HepG2 (cell line): ENCODE results near the gene LURAP1L. TPM values are rescaled to one million over a fixed set of nuclear protein-coding genes. Genes with fewer than 3 reads are reported as not detected.

ENCODE experiments used
- ATAC-seq: fragments of 200-7000 bp; cut with Tn5 transposase; 3 replicates; pipeline ENCODE4 v1.9.1; 2020; ENCODE audit warnings: mild to moderate bottlenecking, moderate library complexity
- BruUV-seq: library from RNA; stranded (reverse); fragments of 400-500 nt; replicated peaks from 2 replicates; lab custom pipeline; 2021; lab: Mats Ljungman, UMichigan
- CTCF ChIA-PET: fragments of 300-600 bp; formaldehyde crosslinking; extraction: SDS; loops from one replicate; lab custom pipeline; 2021; ENCODE audit warnings: low total read pairs, inconsistent platforms, low intra/inter-chr PET ratio; lab: Yijun Ruan, JAX
- POLR2A ChIA-PET: fragments of 350-600 bp; sonication (Branson Sonifier 250); formaldehyde crosslinking; loops from one replicate; lab custom pipeline; 2020; ENCODE audit warnings: antibody characterized with exemption, inconsistent platforms; lab: Yijun Ruan, JAX
- DNase-seq: peaks from one replicate; pipeline ENCODE4 v3.0.0-alpha.2; 2015; ENCODE audit warnings: low spot score
- FAIRE-seq: peaks from 3 replicates; lab custom pipeline; 2011; peaks lifted over from hg19 to GRCh38; lab: Jason Lieb, UNC
- H2AFZ ChIP-seq: one replicate; pipeline ENCODE4 v1.6.1; 2011; ENCODE audit warnings: low read length, inconsistent platforms
- H3K27ac ChIP-seq: fragments of 300-600 bp; 3 replicates; pipeline ENCODE4 v1.8.0; 2011; ENCODE audit warnings: mixed run types, mild to moderate bottlenecking, mixed read lengths, low read length, inconsistent platforms; ENCODE audit not compliant: insufficient read depth; ENCODE audit errors: extremely low read length
- H3K27me3 ChIP-seq, 2 experiments: fragments of 200-600 bp in 1 of 2; 2 replicates in 1 of 2; 3 replicates in 1 of 2; pipeline versions ENCODE4 v1.6.0 to v1.8.0; 2011; ENCODE audit warnings: low read length in 2 of 2, mild to moderate bottlenecking in 2 of 2, moderate library complexity in 2 of 2, inconsistent platforms in 1 of 2; ENCODE audit not compliant: insufficient read depth in 2 of 2, control insufficient read depth in 1 of 2
- H3K36me3 ChIP-seq, 2 experiments: fragments of 200-600 bp in 1 of 2; replicated peaks in 1 of 2; 2 replicates in 1 of 2; 3 replicates in 1 of 2; pipeline versions ENCODE4 v1.5.1 to v1.8.0; 2011; ENCODE audit warnings: low read length in 2 of 2, inconsistent platforms in 1 of 2; ENCODE audit not compliant: insufficient read depth in 2 of 2, control insufficient read depth in 1 of 2
- H3K4me1 ChIP-seq: 2 replicates; pipeline ENCODE4 v1.5.1; 2012; ENCODE audit warnings: low read length, inconsistent platforms; ENCODE audit not compliant: insufficient read depth
- H3K4me2 ChIP-seq: 2 replicates; pipeline ENCODE4 v1.6.0; 2011; ENCODE audit warnings: low read depth, low read length, inconsistent platforms
- H3K4me3 ChIP-seq, 3 experiments: fragments of 200-600 bp in 1 of 3; sonication (generic), shearing (Covaris generic) in 1 of 3; replicated peaks in 1 of 3; 2 replicates each; pipeline ENCODE4 v1.5.1; 2011 to 2016; ENCODE audit warnings: low read length in 3 of 3, inconsistent platforms in 2 of 3, low read depth in 2 of 3, mild to moderate bottlenecking in 2 of 3, control low read depth in 1 of 3, mixed read lengths in 1 of 3; ENCODE audit not compliant: insufficient read depth in 1 of 3
- H3K79me2 ChIP-seq: one replicate; pipeline ENCODE4 v1.6.1; 2011; ENCODE audit warnings: low read length, inconsistent platforms; ENCODE audit not compliant: insufficient read depth
- H3K9ac ChIP-seq: 2 replicates; pipeline ENCODE4 v1.6.0; 2011; ENCODE audit warnings: mild to moderate bottlenecking, low read depth, low read length, inconsistent platforms; ENCODE audit not compliant: insufficient read depth
- H3K9me3 ChIP-seq: 2 replicates; pipeline ENCODE4 v1.5.1; 2012; ENCODE audit warnings: mild to moderate bottlenecking, low read length
- H4K20me1 ChIP-seq: 2 replicates; pipeline ENCODE4 v1.6.0; 2011; ENCODE audit warnings: inconsistent platforms, mild to moderate bottlenecking, low read length, moderate library complexity; ENCODE audit not compliant: insufficient read depth
- MED1 ChIP-seq: sonication (generic); formaldehyde crosslinking; IDR thresholded peaks from 2 replicates; pipeline ENCODE4 v1.4.0; 2020; ENCODE audit warnings: missing genetic modification reagents
- MLLT10 ChIP-seq: sonication (generic); formaldehyde crosslinking; IDR thresholded peaks from 2 replicates; pipeline ENCODE4 v1.4.0; 2020; ENCODE audit warnings: missing genetic modification reagents
- RARG ChIP-seq: sonication (generic); formaldehyde crosslinking; IDR thresholded peaks from 2 replicates; pipeline ENCODE4 v1.4.0; 2020; ENCODE audit warnings: low read depth, mild to moderate bottlenecking, missing genetic modification reagents
- ZNF331 ChIP-seq: sonication (generic); formaldehyde crosslinking; IDR thresholded peaks from 2 replicates; pipeline ENCODE4 v1.4.0; 2020; ENCODE audit warnings: missing genetic modification reagents
- ZNF562 ChIP-seq: sonication (generic); formaldehyde crosslinking; IDR thresholded peaks from 2 replicates; pipeline ENCODE4 v1.8.0; 2022; ENCODE audit warnings: missing genetic modification reagents, borderline replicate concordance
- WGBS: methylation state at CpG from one replicate; pipeline ENCODE4 v1.1.6; 2017; ENCODE audit warnings: low lambda C conversion rate; 5-methylcytosine and 5-hydroxymethylcytosine counted together
- in situ Hi-C: cut with HindIII; loops from 2 replicates; pipeline ENCODE4 v1.10.0; 2017; ENCODE audit warnings: low pct_unique_long_range_greater_than_20kb; ENCODE audit not compliant: extremely low pct_ligation_motif_present
- intact Hi-C: fragments of 100-400 bp; cut with micrococcal nuclease; formaldehyde crosslinking; loops from one replicate; pipeline ENCODE4 v1.10.0; 2022; ENCODE audit not compliant: unreplicated experiment
- polyA plus RNA-seq, 8 experiments: library from polyadenylated mRNA; depleted of rRNA in 3 of 8; stranded (reverse) in 7 of 8; unstranded in 1 of 8; fragments of >200 nt; fragmentation: Illumina TruSeq in 4 of 8; extraction: Trizol in 4 of 8; gene quantifications; 2 replicates each; pipeline versions ENCODE4 v1.2.1 to v1.2.3, GENCODE V29; 2011 to 2016; ENCODE audit warnings: low read depth in 4 of 8, missing spikeins in 1 of 8, mixed read lengths in 1 of 8; ENCODE audit not compliant: insufficient read depth in 1 of 8
- total RNA-seq, 5 experiments: library from RNA; depleted of rRNA; stranded (reverse); fragments of >200 nt; fragmentation: Illumina TruSeq; extraction: Trizol; gene quantifications; 2 replicates each; pipeline ENCODE4 v1.2.3, GENCODE V29; 2016; ENCODE audit warnings: low read depth in 1 of 5
- TF ChIP-seq, protein P1 (sequence below): sonication (generic); formaldehyde crosslinking; IDR thresholded peaks from 2 replicates; pipeline ENCODE4 v1.4.0; 2020; ENCODE audit warnings: mild to moderate bottlenecking, missing genetic modification reagents
- TF ChIP-seq, protein P2 (sequence below): sonication (generic); formaldehyde crosslinking; IDR thresholded peaks from 2 replicates; pipeline ENCODE4 v1.5.1; 2020; ENCODE audit warnings: mild to moderate bottlenecking, missing genetic modification reagents, borderline replicate concordance
- TF ChIP-seq, protein P3 (sequence below): sonication (generic); formaldehyde crosslinking; IDR thresholded peaks from 2 replicates; pipeline ENCODE4 v1.8.0; 2022; ENCODE audit warnings: mild to moderate bottlenecking, missing genetic modification reagents
- TF ChIP-seq, protein P4 (sequence below): sonication (generic); formaldehyde crosslinking; conservative IDR thresholded peaks from 2 replicates; pipeline ENCODE4 v1.4.0; 2020; ENCODE audit warnings: missing genetic modification reagents
- TF ChIP-seq, protein P5 (sequence below): sonication (generic); formaldehyde crosslinking; IDR thresholded peaks from 2 replicates; pipeline ENCODE4 v1.4.0; 2020; ENCODE audit warnings: missing genetic modification reagents

The LURAP1L gene
- total and polyA plus RNA-seq, 2 of the 13 experiments (the other 11 are each of a cell fraction or from before 2014, with no cell fraction given) = 6.7 to 16.6 TPM

DNA sequence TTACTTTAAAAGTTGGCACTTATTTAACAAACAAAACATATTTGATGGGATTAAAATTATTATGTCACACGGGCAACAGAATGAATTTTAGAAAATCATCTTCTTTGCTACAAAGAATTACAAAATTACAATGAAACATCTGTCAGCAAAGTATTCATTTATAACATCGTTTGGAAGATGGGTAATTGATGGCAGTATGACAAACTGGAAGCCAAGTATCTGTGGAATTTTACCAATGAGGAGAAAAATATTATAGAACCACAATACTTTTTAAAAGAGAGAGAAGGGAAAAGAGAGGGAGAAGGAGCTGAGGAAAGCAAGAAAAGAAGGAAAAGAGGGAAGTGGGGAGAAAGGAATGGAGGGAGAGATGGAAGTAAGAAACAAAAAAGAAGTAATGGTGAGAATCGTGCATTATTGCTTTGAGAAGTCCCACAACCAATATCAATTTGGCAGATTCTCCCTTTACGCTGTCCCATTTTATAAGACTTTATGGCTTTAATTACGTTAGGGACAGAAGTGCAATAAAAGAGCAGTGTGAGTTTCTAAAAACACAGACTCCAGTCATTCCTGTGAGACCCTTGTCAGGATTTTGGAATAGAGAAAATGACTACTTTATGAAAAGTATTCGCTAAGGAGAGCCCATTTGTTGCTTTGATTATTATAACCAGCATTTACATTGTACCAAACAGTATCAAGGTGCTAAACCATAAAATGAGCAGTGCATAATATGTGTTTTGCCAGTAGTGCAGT, 76.7 kb downstream of the LURAP1L start:
- intact Hi-C loops = no loop called here
- Histone ChIP-seq H3K4me2 (no peak overlapping the region), H3K27ac (no peak overlapping the region), H4K20me1 (peaks cover 4% of the 10 kb centered on the region; the same call in 1 of the 2 replicates), H2AFZ (no peak overlapping the region), H3K4me1 (no peaks in the 10 kb centered on the region), H3K9ac (no peak overlapping the region), H3K79me2 (no peaks in the 10 kb centered on the region), H3K4me3 (no peak overlapping the region), H3K9me3 (no peaks in the 10 kb centered on the region), H3K36me3 (no peaks in the 10 kb centered on the region), H3K27me3 (no peaks in the 10 kb centered on the region)
- 10% methylated on average over 6 of the region's 6 CpGs for WGBS
- no TSS peak for BruUV-seq
- no peak for FAIRE-seq
- ATAC-seq = no peak
- DNase-seq = no peak
- ChIA-PET CTCF (no interaction called here), POLR2A (no interaction called here)
- in situ Hi-C loops = no loop called here
- TF ChIP-seq MED1 (CRISPR knock-in tag) = no peak
- TF ChIP-seq, protein P1, sequence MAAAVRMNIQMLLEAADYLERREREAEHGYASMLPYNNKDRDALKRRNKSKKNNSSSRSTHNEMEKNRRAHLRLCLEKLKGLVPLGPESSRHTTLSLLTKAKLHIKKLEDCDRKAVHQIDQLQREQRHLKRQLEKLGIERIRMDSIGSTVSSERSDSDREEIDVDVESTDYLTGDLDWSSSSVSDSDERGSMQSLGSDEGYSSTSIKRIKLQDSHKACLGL = no peak
- TF ChIP-seq ZNF331 (CRISPR knock-in tag) = no peak
- TF ChIP-seq, protein P2, sequence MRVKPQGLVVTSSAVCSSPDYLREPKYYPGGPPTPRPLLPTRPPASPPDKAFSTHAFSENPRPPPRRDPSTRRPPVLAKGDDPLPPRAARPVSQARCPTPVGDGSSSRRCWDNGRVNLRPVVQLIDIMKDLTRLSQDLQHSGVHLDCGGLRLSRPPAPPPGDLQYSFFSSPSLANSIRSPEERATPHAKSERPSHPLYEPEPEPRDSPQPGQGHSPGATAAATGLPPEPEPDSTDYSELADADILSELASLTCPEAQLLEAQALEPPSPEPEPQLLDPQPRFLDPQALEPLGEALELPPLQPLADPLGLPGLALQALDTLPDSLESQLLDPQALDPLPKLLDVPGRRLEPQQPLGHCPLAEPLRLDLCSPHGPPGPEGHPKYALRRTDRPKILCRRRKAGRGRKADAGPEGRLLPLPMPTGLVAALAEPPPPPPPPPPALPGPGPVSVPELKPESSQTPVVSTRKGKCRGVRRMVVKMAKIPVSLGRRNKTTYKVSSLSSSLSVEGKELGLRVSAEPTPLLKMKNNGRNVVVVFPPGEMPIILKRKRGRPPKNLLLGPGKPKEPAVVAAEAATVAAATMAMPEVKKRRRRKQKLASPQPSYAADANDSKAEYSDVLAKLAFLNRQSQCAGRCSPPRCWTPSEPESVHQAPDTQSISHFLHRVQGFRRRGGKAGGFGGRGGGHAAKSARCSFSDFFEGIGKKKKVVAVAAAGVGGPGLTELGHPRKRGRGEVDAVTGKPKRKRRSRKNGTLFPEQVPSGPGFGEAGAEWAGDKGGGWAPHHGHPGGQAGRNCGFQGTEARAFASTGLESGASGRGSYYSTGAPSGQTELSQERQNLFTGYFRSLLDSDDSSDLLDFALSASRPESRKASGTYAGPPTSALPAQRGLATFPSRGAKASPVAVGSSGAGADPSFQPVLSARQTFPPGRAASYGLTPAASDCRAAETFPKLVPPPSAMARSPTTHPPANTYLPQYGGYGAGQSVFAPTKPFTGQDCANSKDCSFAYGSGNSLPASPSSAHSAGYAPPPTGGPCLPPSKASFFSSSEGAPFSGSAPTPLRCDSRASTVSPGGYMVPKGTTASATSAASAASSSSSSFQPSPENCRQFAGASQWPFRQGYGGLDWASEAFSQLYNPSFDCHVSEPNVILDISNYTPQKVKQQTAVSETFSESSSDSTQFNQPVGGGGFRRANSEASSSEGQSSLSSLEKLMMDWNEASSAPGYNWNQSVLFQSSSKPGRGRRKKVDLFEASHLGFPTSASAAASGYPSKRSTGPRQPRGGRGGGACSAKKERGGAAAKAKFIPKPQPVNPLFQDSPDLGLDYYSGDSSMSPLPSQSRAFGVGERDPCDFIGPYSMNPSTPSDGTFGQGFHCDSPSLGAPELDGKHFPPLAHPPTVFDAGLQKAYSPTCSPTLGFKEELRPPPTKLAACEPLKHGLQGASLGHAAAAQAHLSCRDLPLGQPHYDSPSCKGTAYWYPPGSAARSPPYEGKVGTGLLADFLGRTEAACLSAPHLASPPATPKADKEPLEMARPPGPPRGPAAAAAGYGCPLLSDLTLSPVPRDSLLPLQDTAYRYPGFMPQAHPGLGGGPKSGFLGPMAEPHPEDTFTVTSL (CRISPR knock-in tag) = no peak
- TF ChIP-seq, protein P3, sequence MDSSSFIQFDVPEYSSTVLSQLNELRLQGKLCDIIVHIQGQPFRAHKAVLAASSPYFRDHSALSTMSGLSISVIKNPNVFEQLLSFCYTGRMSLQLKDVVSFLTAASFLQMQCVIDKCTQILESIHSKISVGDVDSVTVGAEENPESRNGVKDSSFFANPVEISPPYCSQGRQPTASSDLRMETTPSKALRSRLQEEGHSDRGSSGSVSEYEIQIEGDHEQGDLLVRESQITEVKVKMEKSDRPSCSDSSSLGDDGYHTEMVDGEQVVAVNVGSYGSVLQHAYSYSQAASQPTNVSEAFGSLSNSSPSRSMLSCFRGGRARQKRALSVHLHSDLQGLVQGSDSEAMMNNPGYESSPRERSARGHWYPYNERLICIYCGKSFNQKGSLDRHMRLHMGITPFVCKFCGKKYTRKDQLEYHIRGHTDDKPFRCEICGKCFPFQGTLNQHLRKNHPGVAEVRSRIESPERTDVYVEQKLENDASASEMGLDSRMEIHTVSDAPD (CRISPR knock-in tag) = no peak
- TF ChIP-seq MLLT10 (CRISPR knock-in tag) = no peak
- TF ChIP-seq RARG (CRISPR knock-in tag) = no peak
- TF ChIP-seq, protein P4, sequence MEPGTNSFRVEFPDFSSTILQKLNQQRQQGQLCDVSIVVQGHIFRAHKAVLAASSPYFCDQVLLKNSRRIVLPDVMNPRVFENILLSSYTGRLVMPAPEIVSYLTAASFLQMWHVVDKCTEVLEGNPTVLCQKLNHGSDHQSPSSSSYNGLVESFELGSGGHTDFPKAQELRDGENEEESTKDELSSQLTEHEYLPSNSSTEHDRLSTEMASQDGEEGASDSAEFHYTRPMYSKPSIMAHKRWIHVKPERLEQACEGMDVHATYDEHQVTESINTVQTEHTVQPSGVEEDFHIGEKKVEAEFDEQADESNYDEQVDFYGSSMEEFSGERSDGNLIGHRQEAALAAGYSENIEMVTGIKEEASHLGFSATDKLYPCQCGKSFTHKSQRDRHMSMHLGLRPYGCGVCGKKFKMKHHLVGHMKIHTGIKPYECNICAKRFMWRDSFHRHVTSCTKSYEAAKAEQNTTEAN (CRISPR knock-in tag) = no peak
- TF ChIP-seq, protein P5, sequence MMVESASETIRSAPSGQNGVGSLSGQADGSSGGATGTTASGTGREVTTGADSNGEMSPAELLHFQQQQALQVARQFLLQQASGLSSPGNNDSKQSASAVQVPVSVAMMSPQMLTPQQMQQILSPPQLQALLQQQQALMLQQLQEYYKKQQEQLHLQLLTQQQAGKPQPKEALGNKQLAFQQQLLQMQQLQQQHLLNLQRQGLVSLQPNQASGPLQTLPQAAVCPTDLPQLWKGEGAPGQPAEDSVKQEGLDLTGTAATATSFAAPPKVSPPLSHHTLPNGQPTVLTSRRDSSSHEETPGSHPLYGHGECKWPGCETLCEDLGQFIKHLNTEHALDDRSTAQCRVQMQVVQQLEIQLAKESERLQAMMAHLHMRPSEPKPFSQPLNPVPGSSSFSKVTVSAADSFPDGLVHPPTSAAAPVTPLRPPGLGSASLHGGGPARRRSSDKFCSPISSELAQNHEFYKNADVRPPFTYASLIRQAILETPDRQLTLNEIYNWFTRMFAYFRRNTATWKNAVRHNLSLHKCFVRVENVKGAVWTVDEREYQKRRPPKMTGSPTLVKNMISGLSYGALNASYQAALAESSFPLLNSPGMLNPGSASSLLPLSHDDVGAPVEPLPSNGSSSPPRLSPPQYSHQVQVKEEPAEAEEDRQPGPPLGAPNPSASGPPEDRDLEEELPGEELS (CRISPR knock-in tag) = no peak
- TF ChIP-seq ZNF562 (CRISPR knock-in tag) = no peak
